Activated naive CD8-positive, alpha-beta T cell treated with anti-CD3 and anti-CD28 coated beads for 36 hours (primary cell): ENCODE data around the gene IL16. TPM values are rescaled to one million over a fixed set of nuclear protein-coding genes. Genes with fewer than 3 reads are reported as not detected.

ENCODE experiments used
- DNase-seq: peaks from one replicate; pipeline ENCODE4 v3.0.0; 2021
- H3K27ac Mint-ChIP-seq: one replicate; pipeline ENCODE4 v1.8.0; 2022; ENCODE audit warnings: mild to moderate bottlenecking, moderate library complexity, mixed read lengths
- H3K27me3 Mint-ChIP-seq: one replicate; pipeline ENCODE4 v1.8.0; 2022; ENCODE audit warnings: mild to moderate bottlenecking, mixed read lengths
- H3K36me3 Mint-ChIP-seq: one replicate; pipeline ENCODE4 v1.8.0; 2021; ENCODE audit warnings: mild to moderate bottlenecking, mixed read lengths
- H3K4me1 Mint-ChIP-seq: one replicate; pipeline ENCODE4 v1.8.0; 2021; ENCODE audit warnings: mixed read lengths
- H3K4me3 Mint-ChIP-seq: one replicate; pipeline ENCODE4 v1.8.0; 2022; ENCODE audit warnings: mild to moderate bottlenecking, moderate library complexity, mixed read lengths
- H3K9me3 Mint-ChIP-seq: one replicate; pipeline ENCODE4 v1.8.0; 2022; ENCODE audit warnings: mixed read lengths
- total RNA-seq, 2 experiments: library from RNA; stranded (reverse); gene quantifications; one replicate each; pipeline ENCODE4 v1.2.3, GENCODE V29; 2021

Gene IL16
- total RNA-seq, 2 experiments from 2014 or later = 106 to 110 TPM

GRCh38 chr15:81215531-81215930 is 18.9 kb downstream of the IL16 start:
- no peaks in the 10 kb centered on the region for H3K4me1 Mint-ChIP-seq
- DNase-seq = no peak
- H3K27ac Mint-ChIP-seq = no peak overlapping the region
- peaks cover 4% of the 10 kb centered on the region for H3K27me3 Mint-ChIP-seq
- no peak overlapping the region for H3K4me3 Mint-ChIP-seq
- H3K9me3 Mint-ChIP-seq = peaks cover 18% of the 10 kb centered on the region
- peaks cover 5% of the 10 kb centered on the region for H3K36me3 Mint-ChIP-seq

GRCh38 chr15:81215983-81216382 is 19.3 kb downstream of the IL16 start:
- no peak for DNase-seq
- Mint-ChIP-seq H3K36me3 (peaks cover 5% of the 10 kb centered on the region), H3K4me1 (no peaks in the 10 kb centered on the region), H3K9me3 (peaks cover 18% of the 10 kb centered on the region), H3K27me3 (peaks cover 4% of the 10 kb centered on the region), H3K4me3 (no peak overlapping the region), H3K27ac (no peak overlapping the region)

- peaks cover 18% of the 10 kb centered on the region for H3K9me3 Mint-ChIP-seq
- peaks cover 4% of the 10 kb centered on the region for H3K27me3 Mint-ChIP-seq
- H3K36me3 Mint-ChIP-seq = peaks cover 5% of the 10 kb centered on the region
- no peak for DNase-seq
- no peaks in the 10 kb centered on the region for H3K4me1 Mint-ChIP-seq
- no peak overlapping the region for H3K4me3 Mint-ChIP-seq
- H3K27ac Mint-ChIP-seq = no peak overlapping the region
Measured at GRCh38 chr15:81216422-81216821, 19.7 kb downstream of the IL16 start.

GRCh38 chr15:81221449-81221848 is 24.8 kb downstream of the IL16 start:
- Mint-ChIP-seq H3K4me3 (no peak overlapping the region), H3K27me3 (peaks cover 4% of the 10 kb centered on the region), H3K9me3 (no peaks in the 10 kb centered on the region), H3K27ac (no peak overlapping the region), H3K36me3 (no peaks in the 10 kb centered on the region), H3K4me1 (no peaks in the 10 kb centered on the region)
- DNase-seq = no peak

- Mint-ChIP-seq H3K9me3 (no peaks in the 10 kb centered on the region), H3K27me3 (peaks cover 4% of the 10 kb centered on the region), H3K4me1 (no peaks in the 10 kb centered on the region), H3K4me3 (no peak overlapping the region), H3K36me3 (no peaks in the 10 kb centered on the region), H3K27ac (no peak overlapping the region)
- no peak for DNase-seq
Measured at GRCh38 chr15:81222007-81222406, 25.3 kb downstream of the IL16 start.

GRCh38 chr15:81223346-81223971 is 26.8 kb downstream of the IL16 start:
- no peaks in the 10 kb centered on the region for H3K36me3 Mint-ChIP-seq
- no peaks in the 10 kb centered on the region for H3K9me3 Mint-ChIP-seq
- DNase-seq = no peak
- no peaks in the 10 kb centered on the region for H3K4me1 Mint-ChIP-seq
- H3K4me3 Mint-ChIP-seq = no peak overlapping the region
- peaks cover 4% of the 10 kb centered on the region for H3K27me3 Mint-ChIP-seq
- H3K27ac Mint-ChIP-seq = no peak overlapping the region

GRCh38 chr15:81224232-81224631 is 27.6 kb downstream of the IL16 start:
- Mint-ChIP-seq H3K4me1 (no peaks in the 10 kb centered on the region), H3K27ac (no peak overlapping the region), H3K9me3 (no peaks in the 10 kb centered on the region), H3K27me3 (no peaks in the 10 kb centered on the region), H3K36me3 (no peaks in the 10 kb centered on the region), H3K4me3 (no peak overlapping the region)
- DNase-seq = no peak

- no peak for DNase-seq
- H3K36me3 Mint-ChIP-seq = no peaks in the 10 kb centered on the region
- no peaks in the 10 kb centered on the region for H3K27me3 Mint-ChIP-seq
Measured at GRCh38 chr15:81225161-81225671, 28.5 kb downstream of the IL16 start.

GRCh38 chr15:81227716-81228115 is 31.0 kb downstream of the IL16 start:
- Mint-ChIP-seq H3K36me3 (no peaks in the 10 kb centered on the region), H3K9me3 (peaks cover 2% of the 10 kb centered on the region), H3K27me3 (no peaks in the 10 kb centered on the region), H3K4me1 (no peaks in the 10 kb centered on the region), H3K4me3 (no peak overlapping the region), H3K27ac (no peak overlapping the region)
- DNase-seq = no peak

More at GRCh38 chr15:81225161-81225671, 28.5 kb downstream of the IL16 start:
- no peaks in the 10 kb centered on the region for H3K4me1 Mint-ChIP-seq
- no peak overlapping the region for H3K27ac Mint-ChIP-seq
- no peak overlapping the region for H3K4me3 Mint-ChIP-seq
- no peaks in the 10 kb centered on the region for H3K9me3 Mint-ChIP-seq

GRCh38 chr15:81229586-81229985 is 32.9 kb downstream of the IL16 start:
- no peak for DNase-seq
- Mint-ChIP-seq H3K9me3 (peaks cover 3% of the 10 kb centered on the region), H3K27me3 (no peaks in the 10 kb centered on the region), H3K36me3 (no peaks in the 10 kb centered on the region), H3K4me1 (no peaks in the 10 kb centered on the region), H3K4me3 (no peak overlapping the region), H3K27ac (no peak overlapping the region)

- DNase-seq = no peak
- H3K4me1 Mint-ChIP-seq = no peaks in the 10 kb centered on the region
- H3K36me3 Mint-ChIP-seq = no peaks in the 10 kb centered on the region
- H3K9me3 Mint-ChIP-seq = peaks cover 3% of the 10 kb centered on the region
- no peaks in the 10 kb centered on the region for H3K27me3 Mint-ChIP-seq
- no peak overlapping the region for H3K27ac Mint-ChIP-seq
- H3K4me3 Mint-ChIP-seq = no peak overlapping the region
Measured at GRCh38 chr15:81235276-81236123, 38.8 kb downstream of the IL16 start.

GRCh38 chr15:81239190-81239589 is 42.5 kb downstream of the IL16 start:
- no peak for DNase-seq
- Mint-ChIP-seq H3K9me3 (peaks cover 19% of the 10 kb centered on the region), H3K36me3 (no peaks in the 10 kb centered on the region), H3K4me3 (no peak overlapping the region), H3K27ac (no peak overlapping the region), H3K27me3 (no peaks in the 10 kb centered on the region), H3K4me1 (no peaks in the 10 kb centered on the region)

GRCh38 chr15:81242778-81243177 is 46.1 kb downstream of the IL16 start:
- Mint-ChIP-seq H3K4me3 (no peak overlapping the region), H3K27me3 (no peaks in the 10 kb centered on the region), H3K36me3 (no peaks in the 10 kb centered on the region)

GRCh38 chr15:81244306-81244705 is 47.6 kb downstream of the IL16 start:
- Mint-ChIP-seq H3K36me3 (no peaks in the 10 kb centered on the region), H3K4me3 (no peak overlapping the region), H3K27ac (no peak overlapping the region), H3K27me3 (no peaks in the 10 kb centered on the region), H3K9me3 (peaks cover 22% of the 10 kb centered on the region), H3K4me1 (no peaks in the 10 kb centered on the region)
- no peak for DNase-seq

More at GRCh38 chr15:81242778-81243177, 46.1 kb downstream of the IL16 start:
- H3K27ac Mint-ChIP-seq = no peak overlapping the region
- no peaks in the 10 kb centered on the region for H3K4me1 Mint-ChIP-seq
- peaks cover 22% of the 10 kb centered on the region for H3K9me3 Mint-ChIP-seq
- DNase-seq = no peak

- Mint-ChIP-seq H3K36me3 (peaks cover 5% of the 10 kb centered on the region), H3K27ac (no peak overlapping the region), H3K4me1 (peaks cover 4% of the 10 kb centered on the region), H3K9me3 (peaks cover 2% of the 10 kb centered on the region), H3K27me3 (peaks cover 4% of the 10 kb centered on the region), H3K4me3 (no peak overlapping the region)
- DNase-seq = no peak
Measured at GRCh38 chr15:81253846-81254245, 57.2 kb downstream of the IL16 start.
